ENCODE results near the gene OGFOD2.
A peak's percentile ranks its signal among the peaks of the same experiment; 100 is the strongest.

The OGFOD2 gene

DNA sequence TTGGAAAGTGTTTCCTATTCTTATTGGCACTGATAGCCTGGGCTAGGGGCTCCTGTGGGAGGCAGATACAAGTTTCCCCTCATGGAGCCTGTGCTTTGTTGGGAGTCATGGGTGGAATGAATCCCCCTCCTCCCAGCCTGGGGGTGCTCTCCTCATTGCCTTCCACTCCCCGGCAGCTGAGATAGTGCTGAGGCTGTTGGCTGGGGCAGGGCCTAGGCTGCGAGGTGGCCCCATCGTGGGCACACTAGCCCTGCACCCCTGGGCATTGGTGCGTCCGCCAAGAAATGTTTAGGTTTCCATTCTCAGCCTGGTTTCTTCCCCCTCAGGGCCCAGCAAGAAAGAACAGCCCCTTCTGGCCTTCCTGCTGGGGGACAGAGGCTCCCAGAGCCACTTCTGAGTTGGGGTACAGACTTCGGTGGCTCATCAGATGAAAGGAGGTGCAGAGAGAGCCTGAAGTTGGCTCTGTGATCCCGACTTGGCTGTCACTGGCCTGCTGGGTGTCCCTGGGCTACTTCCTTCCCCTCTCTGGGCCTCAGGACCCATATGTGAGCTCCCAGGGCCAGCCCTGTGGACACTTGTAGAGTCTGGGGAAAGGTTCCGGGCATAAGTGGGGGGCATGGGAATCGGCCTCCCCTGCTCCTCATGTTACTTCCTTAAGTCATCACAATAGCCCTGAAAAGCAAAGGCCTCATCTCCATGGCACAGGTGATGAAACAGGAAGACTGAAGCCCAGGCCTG lies 2.8 kb downstream of the OGFOD2 start:
- DNase-seq: no peak

DNA sequence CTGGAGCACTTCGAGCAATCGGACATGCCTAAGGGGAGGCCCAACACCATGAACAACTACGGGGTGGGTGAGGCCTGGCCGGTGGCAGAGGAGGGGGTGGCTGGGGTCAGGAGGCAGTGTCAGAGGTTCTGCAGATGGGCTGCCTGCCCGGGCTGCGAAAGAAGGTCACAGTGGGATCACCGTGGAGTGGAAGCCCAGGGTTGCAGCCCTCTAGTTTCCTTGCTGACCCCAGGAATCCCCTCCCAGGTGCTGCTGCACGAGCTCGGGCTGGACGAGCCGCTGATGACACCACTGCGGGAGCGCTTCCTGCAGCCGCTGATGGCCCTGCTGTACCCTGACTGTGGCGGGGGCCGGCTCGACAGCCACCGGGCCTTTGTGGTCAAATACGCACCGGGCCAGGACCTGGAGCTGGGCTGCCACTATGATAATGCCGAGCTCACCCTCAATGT lies 3.5 kb downstream of the OGFOD2 start:
- no peak for DNase-seq

DNA sequence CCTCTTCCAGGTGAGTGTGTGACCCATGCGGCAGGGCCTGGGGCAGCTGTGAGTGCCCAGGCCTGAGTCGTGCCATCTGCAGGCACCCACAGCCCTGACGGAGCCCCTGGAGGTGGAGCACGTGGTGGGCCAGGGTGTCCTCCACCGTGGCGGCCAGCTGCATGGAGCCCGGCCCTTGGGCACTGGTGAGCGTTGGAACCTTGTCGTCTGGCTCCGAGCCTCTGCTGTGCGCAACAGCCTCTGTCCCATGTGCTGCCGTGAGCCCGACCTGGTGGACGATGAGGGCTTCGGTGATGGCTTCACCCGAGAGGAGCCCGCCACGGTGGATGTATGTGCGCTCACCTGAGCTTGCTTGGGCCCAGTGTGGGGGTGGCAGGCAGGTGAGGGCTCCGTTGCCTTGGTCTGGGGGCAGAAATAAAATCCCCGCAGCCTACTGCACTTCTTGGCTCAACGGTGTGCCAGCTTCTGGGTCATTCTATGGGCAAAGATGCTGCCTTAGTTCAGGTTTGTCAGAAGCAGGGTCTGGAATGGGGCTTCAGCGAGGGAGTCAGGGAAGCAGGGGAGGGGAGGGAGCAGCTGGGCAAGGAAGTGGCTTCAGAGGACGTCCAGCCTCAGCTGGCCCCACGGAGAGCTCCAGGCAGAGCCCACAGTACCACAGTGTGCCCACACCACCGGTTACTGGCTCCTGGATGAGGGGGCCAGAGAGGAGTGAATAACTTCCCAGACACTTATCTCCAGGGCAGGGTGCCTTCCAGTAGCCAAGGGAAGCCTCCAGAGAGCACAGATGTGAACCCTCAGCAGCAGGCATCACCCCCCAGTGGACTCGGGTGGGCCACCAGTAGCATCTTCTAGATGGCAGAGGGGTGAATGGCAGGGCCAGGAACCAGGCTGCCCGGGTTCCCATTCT lies 4.2 kb downstream of the OGFOD2 start:
- no peak for DNase-seq

DNA sequence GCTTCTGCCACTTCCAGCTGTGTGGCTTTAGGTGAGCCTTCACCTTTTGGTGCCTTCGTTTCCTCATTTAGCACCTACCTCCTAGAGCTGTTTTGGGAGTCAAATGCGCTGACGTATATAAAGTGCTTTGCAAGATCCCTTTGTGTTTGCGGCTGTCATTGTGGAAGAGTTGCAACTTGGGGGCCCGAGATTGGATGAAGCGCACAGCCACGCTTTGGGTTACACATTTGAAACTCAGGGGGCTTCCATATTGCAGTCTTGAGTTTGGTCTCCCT lies 4.8 kb downstream of the OGFOD2 start:
- no peak for DNase-seq

DNA sequence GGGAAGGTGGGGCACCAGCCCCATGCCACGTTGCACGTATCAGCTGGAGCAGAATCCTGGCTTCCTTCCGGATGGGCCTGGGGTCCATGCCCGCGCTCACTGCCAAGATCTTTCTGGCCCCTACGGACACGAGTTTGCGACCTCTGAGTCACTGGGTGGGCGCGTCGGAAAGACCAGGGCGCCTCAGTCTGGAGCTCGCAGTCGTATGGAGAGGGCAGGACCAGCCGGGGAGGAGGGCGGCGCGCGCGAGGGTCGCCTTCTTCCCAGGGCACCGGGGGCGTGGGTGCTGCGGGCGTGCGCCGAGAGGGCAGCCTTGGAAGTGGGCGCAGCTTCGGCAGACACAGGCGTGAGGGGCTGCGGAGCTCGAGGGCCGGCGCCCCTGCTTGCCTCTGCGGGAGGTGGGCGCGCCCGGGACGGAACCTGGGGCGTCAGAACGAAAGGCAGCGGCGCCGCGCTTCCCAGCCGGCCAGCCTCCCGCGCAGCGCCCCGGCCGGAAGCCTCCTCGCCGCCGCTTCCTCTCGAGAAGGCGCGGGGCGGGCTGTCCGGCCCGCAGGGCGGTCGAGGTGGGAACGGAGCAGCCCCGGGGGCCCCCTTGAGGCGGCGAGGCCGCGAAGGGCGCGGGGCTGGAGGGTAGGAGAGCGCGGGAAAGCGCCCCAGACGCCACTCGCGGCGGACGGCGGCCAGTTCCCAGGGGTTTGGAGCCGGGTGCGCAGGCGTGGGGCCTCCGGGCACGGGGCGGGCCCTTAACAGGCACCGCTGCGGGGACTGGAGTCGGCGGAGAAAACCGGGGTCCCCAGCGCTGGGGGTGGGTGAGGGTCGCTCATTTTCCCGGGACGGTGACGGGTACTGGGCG lies 5.4 kb downstream of the OGFOD2 start, which contains the start of gene ARL6IP4:
Gene ARL6IP4 (plus strand): TSS at position 499 of the 853 bp plus-strand sequence. CDS start 459 bp downstream, outside the sequence.
- peak; percentile 68 for DNase-seq

DNA sequence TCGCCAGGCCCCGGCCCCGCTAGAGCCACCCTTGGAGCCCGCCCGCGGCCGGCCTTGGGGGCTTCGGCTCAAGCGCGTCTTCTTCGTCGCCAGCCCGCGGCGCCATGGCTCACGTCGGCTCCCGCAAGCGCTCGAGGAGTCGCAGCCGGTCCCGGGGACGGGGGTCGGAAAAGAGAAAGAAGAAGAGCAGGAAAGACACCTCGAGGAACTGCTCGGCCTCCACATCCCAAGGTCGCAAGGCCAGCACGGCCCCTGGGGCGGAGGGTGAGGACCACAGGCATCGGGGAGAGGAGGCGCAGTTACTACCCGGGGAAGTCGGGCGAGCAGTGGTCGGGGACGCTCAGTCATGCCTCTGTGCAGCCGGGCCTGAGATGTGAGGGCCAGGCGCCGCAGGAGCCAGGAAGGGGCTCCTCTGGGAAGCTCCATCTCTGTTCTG lies 6.0 kb downstream of the OGFOD2 start:
- peak; percentile 23 for DNase-seq

DNA sequence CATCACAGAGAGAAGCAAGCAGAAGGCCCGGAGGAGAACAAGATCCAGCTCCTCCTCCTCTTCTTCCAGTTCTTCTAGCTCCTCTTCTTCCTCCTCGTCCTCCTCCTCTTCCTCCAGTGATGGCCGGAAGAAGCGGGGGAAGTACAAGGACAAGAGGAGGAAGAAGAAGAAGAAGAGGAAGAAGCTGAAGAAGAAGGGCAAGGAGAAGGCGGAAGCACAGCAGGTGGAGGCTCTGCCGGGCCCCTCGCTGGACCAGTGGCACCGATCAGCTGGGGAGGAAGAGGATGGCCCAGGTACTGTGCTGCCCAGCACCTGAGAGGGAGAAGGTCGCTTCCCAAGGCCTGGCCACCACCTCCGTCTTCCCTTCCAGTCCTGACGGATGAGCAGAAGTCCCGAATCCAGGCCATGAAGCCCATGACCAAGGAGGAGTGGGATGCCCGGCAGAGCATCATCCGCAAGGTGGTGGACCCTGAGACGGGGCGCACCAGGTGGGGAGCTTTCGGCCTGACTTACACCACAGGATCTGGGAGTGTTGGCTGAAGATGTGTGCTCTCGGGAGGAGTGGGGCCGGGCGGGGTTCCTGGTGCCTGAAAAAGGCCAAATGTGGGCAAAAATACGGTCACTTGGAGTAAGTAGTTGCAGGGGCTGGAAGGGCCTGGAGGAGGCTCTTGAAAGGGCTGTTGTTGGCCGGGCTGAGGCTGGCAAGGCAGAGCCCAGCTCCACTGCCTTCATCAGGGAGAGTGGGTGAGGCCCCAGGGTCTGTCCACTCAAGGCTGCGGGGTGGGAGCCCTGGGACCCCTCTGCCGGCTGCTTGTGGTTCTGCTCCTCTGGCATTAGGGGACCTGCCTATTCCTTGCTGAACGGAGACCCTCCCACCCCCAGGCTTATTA lies 6.8 kb downstream of the OGFOD2 start:
- no peak for DNase-seq

DNA sequence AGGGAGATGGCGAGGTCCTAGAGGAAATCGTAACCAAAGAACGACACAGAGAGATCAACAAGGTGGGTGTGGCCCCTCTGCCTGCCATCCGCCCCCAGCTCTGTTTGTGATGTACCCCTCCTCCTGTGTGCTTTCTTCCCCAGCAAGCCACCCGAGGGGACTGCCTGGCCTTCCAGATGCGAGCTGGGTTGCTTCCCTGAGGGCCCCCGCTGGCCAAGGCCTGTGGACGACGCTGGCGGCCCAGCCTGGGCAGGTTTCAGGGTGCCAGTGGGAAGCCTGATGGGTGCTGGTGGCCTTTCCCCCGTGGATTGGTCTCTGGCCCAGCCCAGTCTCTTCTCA lies 7.4 kb downstream of the OGFOD2 start:
- DNase-seq: no peak

DNA sequence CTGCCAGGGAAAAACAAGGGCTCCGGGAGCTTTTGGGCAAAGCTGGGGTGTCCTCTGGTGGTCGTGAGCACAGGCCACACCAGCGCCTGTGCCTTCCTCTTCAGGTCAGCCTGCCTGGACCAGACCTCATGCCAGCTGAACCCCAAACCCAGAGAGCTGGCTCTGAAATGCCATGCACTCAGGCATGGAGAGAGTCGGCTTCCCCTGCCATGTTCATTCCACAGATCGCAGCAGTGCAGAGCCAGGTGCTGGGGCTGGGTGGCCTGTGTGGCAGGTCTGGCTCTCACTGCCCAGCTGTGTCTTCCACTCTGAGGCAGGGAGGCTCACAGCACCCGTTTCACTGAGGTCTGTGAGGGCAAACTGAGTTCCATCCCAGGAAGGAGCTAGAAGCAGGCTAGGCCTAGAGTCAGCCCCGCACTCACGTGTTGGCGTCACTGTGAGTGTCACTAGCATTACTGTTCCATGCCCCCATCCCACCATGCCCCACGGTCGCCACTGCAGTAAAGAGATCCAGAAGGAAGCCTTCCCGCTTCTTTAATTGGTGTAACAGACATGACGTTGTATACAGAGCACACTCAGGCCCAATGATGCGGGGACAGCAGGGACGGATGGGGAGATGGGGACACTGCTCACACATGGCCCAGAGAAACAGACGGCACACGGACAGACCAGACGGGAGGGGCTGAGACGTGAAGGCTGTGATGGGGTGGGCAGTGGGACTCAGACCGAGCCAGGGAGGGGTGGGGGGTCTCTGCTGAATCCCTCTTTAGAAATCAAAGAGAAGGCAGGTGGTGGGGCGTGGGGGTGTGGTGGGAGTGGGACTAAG lies 8.1 kb downstream of the OGFOD2 start:
- DNase-seq: no peak

DNA sequence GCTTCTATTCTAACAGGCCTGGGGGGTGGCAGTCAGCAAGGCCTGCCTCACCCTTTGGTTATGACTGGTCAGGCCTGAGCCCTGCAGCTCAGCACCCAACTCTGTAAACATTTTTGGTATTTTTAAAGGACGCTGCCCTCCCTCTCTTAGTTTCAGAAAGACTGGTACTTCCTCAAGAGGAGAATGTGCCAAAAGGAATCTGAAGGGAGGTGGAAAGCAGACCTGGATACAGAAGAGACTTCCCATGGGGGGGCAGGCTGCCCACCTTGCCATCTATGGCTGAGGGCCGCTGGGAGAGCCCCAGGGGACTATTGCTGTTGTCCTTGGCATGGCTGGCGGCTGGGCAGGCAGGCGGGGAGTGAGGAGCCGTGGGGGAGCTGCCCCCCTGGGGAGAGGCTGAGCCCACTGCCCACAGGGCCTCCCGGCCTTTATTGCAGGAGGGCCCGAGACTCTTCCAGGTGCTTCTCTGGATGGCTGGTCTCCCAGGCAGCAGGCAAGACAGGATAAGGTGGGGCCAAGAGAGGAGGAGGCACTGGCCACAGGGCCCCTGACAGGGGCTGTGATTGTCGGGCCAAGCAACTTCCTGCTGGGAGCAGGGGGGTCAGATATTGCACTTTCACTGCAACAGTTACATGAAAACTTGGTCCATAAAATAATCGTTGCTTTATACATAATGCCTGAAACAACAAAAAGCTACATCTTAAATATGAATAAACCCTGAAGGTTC lies 8.9 kb downstream of the OGFOD2 start:
- DNase-seq: no peak

DNA sequence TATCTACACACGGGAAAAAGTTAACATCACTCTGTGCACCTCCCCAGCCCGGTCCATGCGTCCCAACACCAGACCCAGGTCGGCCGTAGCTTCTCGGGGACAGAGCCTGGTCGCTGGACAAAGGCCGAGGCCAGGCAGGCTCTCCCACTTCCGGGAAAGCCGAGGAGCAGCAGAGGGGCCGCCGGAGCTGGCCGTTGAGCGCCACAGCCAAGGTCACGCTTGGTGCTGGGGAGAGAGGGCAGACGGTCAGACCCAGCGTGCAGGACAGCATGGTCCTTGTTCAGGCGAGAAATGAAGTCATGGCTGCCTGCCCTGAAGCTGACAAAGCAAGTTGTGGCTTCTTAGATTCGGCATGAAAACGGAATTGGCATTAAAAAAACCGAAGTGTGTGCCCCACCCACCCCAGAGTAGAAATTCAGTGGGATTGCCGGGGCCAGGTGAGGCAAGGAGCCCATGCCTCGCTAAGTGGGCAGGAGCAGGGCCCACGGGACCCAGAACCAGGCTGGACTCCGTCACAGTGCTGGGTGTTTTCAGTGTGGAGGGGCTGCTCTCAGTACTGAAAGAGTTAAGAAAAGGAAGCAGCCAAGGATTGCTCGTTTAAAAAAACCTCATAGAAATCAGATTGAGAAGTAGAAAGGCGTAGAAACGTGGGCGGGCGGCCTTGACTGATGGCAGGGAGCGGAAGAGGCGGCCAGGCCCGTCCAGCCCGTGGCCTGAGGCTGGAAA lies 9.7 kb downstream of the OGFOD2 start:
- no peak for DNase-seq

DNA sequence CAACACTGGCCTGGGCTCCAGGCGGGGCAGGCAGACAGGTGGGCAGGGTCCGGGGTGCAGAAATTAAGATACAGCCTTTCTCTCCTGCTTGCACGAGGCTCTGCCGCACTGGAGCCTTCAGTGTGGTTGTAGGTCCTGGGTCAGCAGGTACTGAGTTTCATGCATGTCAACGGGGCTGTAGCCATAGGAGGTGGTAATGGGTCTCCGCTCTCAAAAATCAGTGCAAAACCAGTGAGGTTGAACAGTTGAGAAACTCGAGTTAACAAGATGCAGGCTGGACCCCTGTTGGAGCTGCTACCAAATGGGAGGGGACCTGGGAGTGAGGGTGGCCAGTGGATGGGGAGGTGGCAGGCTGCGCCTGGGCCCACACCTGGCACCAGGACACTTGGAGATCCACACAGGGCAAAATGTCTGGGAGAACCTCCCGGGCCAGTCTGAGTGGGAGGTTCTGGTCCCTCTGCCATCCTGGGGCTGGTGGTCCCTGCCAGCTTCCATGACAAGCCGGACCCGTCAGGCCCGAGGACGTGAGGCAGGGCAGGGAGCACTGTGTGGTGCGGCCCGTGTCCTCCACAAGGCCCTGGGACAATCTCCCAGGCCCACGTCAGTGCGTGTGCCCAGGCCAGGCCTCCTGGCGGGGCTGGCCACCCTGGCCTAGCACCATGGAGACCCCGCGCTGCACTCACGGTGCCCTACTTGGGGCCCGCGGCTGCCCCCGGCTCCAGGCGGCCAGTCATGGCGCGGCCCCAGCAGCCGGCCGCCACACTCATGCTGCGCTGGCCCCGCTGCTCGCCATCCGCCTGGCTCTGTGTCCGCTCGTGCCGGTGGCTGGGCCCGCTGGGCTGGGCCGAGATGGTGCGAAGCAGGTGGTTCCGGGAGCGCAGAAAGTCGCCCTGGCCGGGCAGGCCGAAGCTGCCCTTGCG lies 10.6 kb downstream of the OGFOD2 start:
- DNase-seq: no peak

DNA sequence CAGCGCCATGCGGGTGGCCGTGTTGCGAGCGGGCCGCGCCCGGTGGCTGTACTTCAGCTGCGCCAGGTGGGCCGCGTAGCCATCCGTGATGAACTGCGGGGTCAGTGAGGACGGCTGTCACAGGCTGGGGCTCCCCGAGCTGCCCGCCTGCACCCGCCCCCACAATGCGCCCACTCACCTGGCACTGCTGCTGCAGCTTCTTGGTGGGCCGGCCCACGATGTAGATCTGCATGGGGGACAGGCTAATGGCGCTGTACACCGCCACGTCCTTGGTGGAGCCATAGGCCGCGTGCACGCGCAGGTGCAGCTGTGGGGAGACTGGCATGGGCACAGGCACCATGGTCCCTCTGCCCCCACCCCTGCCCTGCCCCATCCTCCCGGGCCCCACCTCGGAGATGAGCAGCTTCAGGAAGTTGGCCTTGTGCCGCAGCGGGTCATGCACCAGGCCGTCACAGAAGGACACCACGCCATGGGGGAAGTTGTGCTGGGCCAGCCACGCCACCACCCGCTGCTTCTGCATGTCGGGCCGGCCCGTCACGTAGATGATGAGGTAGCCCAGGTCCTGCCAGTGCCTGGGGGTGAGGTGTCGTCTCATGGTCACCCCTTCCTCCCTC lies 11.3 kb downstream of the OGFOD2 start:
- DNase-seq: no peak

DNA sequence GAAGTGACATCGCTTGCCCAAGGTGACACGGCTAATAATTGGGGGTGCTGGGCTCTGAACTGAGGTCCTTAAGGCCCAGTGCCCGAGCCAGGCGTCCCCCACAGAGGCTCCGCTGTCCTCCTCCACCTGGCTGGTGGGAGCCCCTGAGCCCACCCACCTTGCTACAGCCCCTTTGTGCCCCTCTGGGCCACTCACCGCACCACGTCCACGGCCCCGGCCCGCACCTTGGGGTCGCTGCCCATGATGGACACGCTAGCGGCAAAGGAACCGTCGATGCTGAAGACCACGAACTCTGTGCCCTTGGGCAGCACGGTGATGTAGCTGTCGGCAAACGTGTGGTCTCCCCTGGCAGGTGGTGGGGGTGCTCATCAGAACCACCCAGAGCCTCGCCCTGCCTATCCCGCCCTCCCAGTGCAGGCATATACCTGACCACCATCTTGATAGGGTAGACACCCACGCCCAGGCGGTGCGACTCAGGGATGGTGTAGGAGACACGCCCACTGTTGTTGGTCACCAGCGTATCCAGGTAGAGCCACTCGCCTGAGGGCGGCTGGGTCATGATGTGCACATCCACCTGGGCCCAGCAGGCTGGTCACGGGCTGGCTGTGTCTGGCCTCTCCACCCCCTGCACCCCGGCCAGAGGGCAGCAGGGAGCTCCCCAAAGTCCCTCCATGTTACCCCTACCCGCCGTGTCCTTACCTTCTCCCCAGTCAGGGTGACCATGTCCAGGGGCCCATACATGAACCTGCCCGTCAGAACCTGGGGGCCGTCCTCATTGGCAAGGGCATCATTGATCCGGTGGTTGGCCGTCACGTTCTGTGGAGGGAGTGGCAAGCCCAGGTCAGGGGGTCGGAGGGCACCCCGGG lies 12.3 kb downstream of the OGFOD2 start:
- DNase-seq: no peak

DNA sequence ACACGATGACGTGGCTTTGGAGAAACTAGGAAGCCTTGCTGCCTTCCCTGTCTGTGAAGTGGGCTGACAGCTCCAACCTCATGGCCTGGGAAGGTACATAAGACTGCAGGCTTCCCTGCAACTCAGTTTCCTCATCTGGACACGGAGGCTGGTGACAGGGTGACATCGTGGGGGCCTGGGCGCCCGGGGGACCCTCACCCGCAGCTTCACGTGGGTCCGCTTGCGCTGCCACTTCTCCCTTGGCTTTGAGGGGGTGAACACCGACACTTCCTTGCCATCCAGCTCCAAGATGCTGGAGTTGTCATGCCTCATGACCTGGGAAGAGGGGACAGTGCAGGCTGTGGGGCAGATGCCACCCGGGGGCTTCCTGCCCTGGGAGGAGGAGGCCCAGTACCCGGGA lies 13.0 kb downstream of the OGFOD2 start:
- no peak for DNase-seq

DNA sequence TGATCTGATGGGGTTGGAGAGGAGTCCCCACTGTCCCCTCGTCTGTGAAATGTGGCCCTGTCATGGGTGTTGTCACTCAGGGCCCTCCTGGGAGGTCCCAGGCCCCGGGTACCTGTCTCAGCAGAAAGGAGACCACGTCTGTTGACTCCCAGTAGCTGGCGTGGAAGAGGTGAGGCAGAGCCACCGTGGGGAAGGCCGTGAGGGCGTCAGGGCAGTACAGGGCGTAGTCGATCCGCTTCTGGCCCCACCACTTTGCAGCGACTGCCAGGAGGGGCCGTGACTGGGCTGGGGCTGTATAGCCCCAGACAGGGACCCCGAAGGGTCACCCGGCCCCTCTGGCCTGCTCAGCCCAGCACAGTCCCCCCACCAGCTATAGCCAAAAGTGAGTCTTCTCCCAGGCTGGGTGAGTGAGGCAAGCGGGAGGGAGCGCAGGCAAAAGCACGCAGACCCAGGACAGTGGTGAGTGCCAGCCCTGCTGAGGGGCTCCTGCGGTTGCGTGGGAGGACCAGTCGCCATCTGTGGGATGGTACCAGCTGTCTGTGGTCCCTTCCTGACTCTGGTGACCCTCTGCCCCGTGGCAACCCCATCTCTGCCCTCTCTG lies 13.7 kb downstream of the OGFOD2 start:
- no peak for DNase-seq
